ENCODE results near the gene YPEL2.

DNA sequence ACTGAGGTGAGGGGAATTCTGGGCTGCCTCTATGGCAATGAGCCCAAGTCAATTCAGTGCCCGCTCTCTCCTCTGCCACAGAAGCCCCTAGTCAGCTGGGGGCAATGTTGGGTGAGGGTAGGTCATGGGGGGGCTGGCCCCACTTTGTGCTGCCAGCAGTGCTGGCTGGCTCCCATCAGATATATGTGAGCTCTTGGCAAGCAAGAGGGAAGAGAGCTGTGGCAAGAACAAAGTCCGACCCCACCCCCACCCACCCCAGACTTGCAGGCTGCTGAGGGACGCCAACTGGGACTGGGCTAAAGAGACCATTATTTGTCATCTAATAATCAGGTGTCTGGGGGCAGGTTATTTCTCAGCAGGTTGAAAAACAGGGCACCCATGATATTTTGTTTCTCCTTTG, 89.4 kb downstream of the YPEL2 start:
- TF ChIP-seq, protein P1, sequence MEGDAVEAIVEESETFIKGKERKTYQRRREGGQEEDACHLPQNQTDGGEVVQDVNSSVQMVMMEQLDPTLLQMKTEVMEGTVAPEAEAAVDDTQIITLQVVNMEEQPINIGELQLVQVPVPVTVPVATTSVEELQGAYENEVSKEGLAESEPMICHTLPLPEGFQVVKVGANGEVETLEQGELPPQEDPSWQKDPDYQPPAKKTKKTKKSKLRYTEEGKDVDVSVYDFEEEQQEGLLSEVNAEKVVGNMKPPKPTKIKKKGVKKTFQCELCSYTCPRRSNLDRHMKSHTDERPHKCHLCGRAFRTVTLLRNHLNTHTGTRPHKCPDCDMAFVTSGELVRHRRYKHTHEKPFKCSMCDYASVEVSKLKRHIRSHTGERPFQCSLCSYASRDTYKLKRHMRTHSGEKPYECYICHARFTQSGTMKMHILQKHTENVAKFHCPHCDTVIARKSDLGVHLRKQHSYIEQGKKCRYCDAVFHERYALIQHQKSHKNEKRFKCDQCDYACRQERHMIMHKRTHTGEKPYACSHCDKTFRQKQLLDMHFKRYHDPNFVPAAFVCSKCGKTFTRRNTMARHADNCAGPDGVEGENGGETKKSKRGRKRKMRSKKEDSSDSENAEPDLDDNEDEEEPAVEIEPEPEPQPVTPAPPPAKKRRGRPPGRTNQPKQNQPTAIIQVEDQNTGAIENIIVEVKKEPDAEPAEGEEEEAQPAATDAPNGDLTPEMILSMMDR (IDR thresholded peaks at IDR 0.05; ENCODE audit: poor library complexity) = no peak
- TF ChIP-seq EZH2 (IDR thresholded peaks at IDR 0.05; ENCODE audit: borderline replicate concordance) = no peak
- TF ChIP-seq EZH2phosphoT487 (IDR thresholded peaks at IDR 0.05; ENCODE audit: low read depth, severe bottlenecking, unreplicated experiment) = no peak

Measured in hepatocyte (in vitro differentiated cells).